ENCODE measurements around the gene RBBP8NL. TPM values are rescaled to one million over a fixed set of nuclear protein-coding genes. Genes with fewer than 3 reads are reported as not detected.

The RBBP8NL gene
- total and polyA plus RNA-seq, 2 donors (not counting 3 experiments of a cell fraction or from before 2014, with no cell fraction given): not detected

GRCh38 chr20:62439218-62439617 is 11.9 kb upstream of the RBBP8NL start:
- dilution Hi-C loops (cut with MboI; ENCODE audit: extremely low pct_ligation_motif_present, low sequenced_read_pairs): no loop called here
- H3K79me2 ChIP-seq (ENCODE audit: control insufficient read depth, insufficient read depth, low read length): no peaks in the 10 kb centered on the region
- POLR2A ChIA-PET: no interaction called here

GRCh38 chr20:62437927-62438326 is 10.6 kb upstream of the RBBP8NL start:
- H3K27ac ChIP-seq (ENCODE audit: insufficient read depth, low read depth, low read length): no peak overlapping the region
- POLR2A ChIA-PET: no interaction called here
- no peaks in the 10 kb centered on the region for H3K4me1 ChIP-seq (ENCODE audit: control insufficient read depth, extremely low read depth, insufficient read depth, low read length)
- peaks cover 19 to 26% of the 10 kb centered on the region in 2 experiments for H3K27me3 ChIP-seq (ENCODE audit: control insufficient read depth in 2 of 2, insufficient read depth in 2 of 2, low read length in 2 of 2)
- no peaks in the 10 kb centered on the region for H3K36me3 ChIP-seq (ENCODE audit: control insufficient read depth in 2 of 2, extremely low read depth in 1 of 2, insufficient read depth in 2 of 2, low read length in 2 of 2)
- no peak overlapping the region for H2AFZ ChIP-seq (ENCODE audit: low read depth, low read length)
- no peaks in the 10 kb centered on the region for H3K79me2 ChIP-seq (ENCODE audit: control insufficient read depth, insufficient read depth, low read length)
- H3K9me3 ChIP-seq (replicated peaks; ENCODE audit: control insufficient read depth, insufficient read depth, low read length): no peaks in the 10 kb centered on the region
- H4K20me1 ChIP-seq (replicated peaks; ENCODE audit: control insufficient read depth, extremely low read depth, insufficient read depth, low read length): no peaks in the 10 kb centered on the region
- DNase-seq (ENCODE audit: low read depth, low spot score) (no peak), FAIRE-seq (no peak)
- intact Hi-C loops (cut with micrococcal nuclease) (no loop called here), dilution Hi-C loops (cut with MboI; ENCODE audit: extremely low pct_ligation_motif_present, low sequenced_read_pairs) (no loop called here)
- TF ChIP-seq MYC (IDR thresholded peaks at IDR 0.05; ENCODE audit: low read depth, low read length) (no peak), CTCF (IDR thresholded peaks at IDR 0.05; ENCODE audit: extremely low read depth in 1 of 2, insufficient read depth in 1 of 2, low read depth in 1 of 2, low read length in 2 of 2) (no peak), EZH2 (IDR thresholded peaks at IDR 0.05; ENCODE audit: borderline replicate concordance, low read depth, low read length, severe bottlenecking) (no peak), MAX (IDR thresholded peaks at IDR 0.05; ENCODE audit: insufficient read depth, insufficient read length) (no peak)
- no peak overlapping the region for H3K4me3 ChIP-seq (replicated peaks in 1 of 3; ENCODE audit: insufficient read depth in 1 of 3, low read depth in 1 of 3, low read length in 3 of 3)
- H3K4me2 ChIP-seq (ENCODE audit: insufficient read depth, low read length): no peak overlapping the region
- H3K9me1 ChIP-seq (replicated peaks; ENCODE audit: control insufficient read depth, extremely low read depth, insufficient read depth, low read length): no peaks in the 10 kb centered on the region
- no peak overlapping the region for H3K9ac ChIP-seq (replicated peaks; ENCODE audit: extremely low read depth, insufficient read depth, low read length)
- CTCF ChIA-PET: no interaction called here
- BruUV-seq (replicated peaks): no TSS peak

More at GRCh38 chr20:62439218-62439617, 11.9 kb upstream of the RBBP8NL start:
- H3K27me3 ChIP-seq (ENCODE audit: control insufficient read depth in 2 of 2, insufficient read depth in 2 of 2, low read length in 2 of 2): peaks cover 8 to 13% of the 10 kb centered on the region in 2 experiments
- no peaks in the 10 kb centered on the region for H3K9me3 ChIP-seq (replicated peaks; ENCODE audit: control insufficient read depth, insufficient read depth, low read length)
- TF ChIP-seq POLR2A (IDR thresholded peaks at IDR 0.05; ENCODE audit: low read depth, low read length): no peak
- TF ChIP-seq GATA2 (IDR thresholded peaks at IDR 0.05; ENCODE audit: insufficient read depth, insufficient read length, low read depth, low read length): no peak
- no peak for TF ChIP-seq FOS (IDR thresholded peaks at IDR 0.05; ENCODE audit: borderline replicate concordance, insufficient read depth, low read length)
- TF ChIP-seq JUN (IDR thresholded peaks at IDR 0.05; ENCODE audit: borderline replicate concordance, insufficient read depth, insufficient read length, low read depth): no peak
- no peak for TF ChIP-seq MAX (IDR thresholded peaks at IDR 0.05; ENCODE audit: insufficient read depth, insufficient read length)
- TF ChIP-seq MYC (IDR thresholded peaks at IDR 0.05; ENCODE audit: low read depth, low read length): no peak
- H3K4me2 ChIP-seq (ENCODE audit: insufficient read depth, low read length): no peak overlapping the region
- no TSS peak for BruUV-seq (replicated peaks)
- no peak for DNase-seq (ENCODE audit: low read depth, low spot score)
- no peak for FAIRE-seq
- no peaks in the 10 kb centered on the region for H3K36me3 ChIP-seq (ENCODE audit: control insufficient read depth in 2 of 2, extremely low read depth in 1 of 2, insufficient read depth in 2 of 2, low read length in 2 of 2)
- no peak overlapping the region for H3K4me3 ChIP-seq (replicated peaks in 1 of 3; ENCODE audit: insufficient read depth in 1 of 3, low read depth in 1 of 3, low read length in 3 of 3)
- H3K4me1 ChIP-seq (ENCODE audit: control insufficient read depth, extremely low read depth, insufficient read depth, low read length): no peaks in the 10 kb centered on the region
- H3K9ac ChIP-seq (replicated peaks; ENCODE audit: extremely low read depth, insufficient read depth, low read length): no peak overlapping the region
- H3K27ac ChIP-seq (ENCODE audit: insufficient read depth, low read depth, low read length): no peak overlapping the region
- H4K20me1 ChIP-seq (replicated peaks; ENCODE audit: control insufficient read depth, extremely low read depth, insufficient read depth, low read length): no peaks in the 10 kb centered on the region
- no peak overlapping the region for H2AFZ ChIP-seq (ENCODE audit: low read depth, low read length)
- CTCF ChIA-PET: no interaction called here
- no peaks in the 10 kb centered on the region for H3K9me1 ChIP-seq (replicated peaks; ENCODE audit: control insufficient read depth, extremely low read depth, insufficient read depth, low read length)
- intact Hi-C loops (cut with micrococcal nuclease): no loop called here
